GM21360 (cell line): ENCODE measurements around the gene MDP1.

Experiments used
- ATAC-seq: cut with Tn5 transposase; IDR thresholded peaks from one replicate; pipeline ENCODE4 v1.9.1; 2021; ENCODE audit warnings: mild to moderate bottlenecking, moderate library complexity; ENCODE audit not compliant: unreplicated experiment

The MDP1 gene

GRCh38 chr14:24215495-24216344 is at the start of gene MDP1:
Gene MDP1 (minus strand): TSS chr14:24216066. CDS start chr14:24215955, 111 bp downstream.
- ATAC-seq: peak; percentile 66

- ATAC-seq: no peak
Measured at GRCh38 chr14:24264298-24264697, 48.4 kb upstream of the MDP1 start.

- ATAC-seq: no peak
Measured at GRCh38 chr14:24263848-24264247, 48.0 kb upstream of the MDP1 start.

- no peak for ATAC-seq
Measured at GRCh38 chr14:24262821-24263733, 47.2 kb upstream of the MDP1 start, which contains the start of gene TGM1. Gene TGM1 (minus strand): TSS chr14:24263177. CDS start chr14:24262352, 825 bp downstream.

- ATAC-seq: no peak
Measured at GRCh38 chr14:24261969-24262327, 46.1 kb upstream of the MDP1 start.

- no peak for ATAC-seq
Measured at GRCh38 chr14:24261256-24261968, 45.5 kb upstream of the MDP1 start.

GRCh38 chr14:24260780-24261157 is 44.9 kb upstream of the MDP1 start:
- no peak for ATAC-seq

- ATAC-seq: no peak
Measured at GRCh38 chr14:24260026-24260779, 44.3 kb upstream of the MDP1 start.

GRCh38 chr14:24259282-24260025 is 43.6 kb upstream of the MDP1 start:
- no peak for ATAC-seq

- ATAC-seq: no peak
Measured at GRCh38 chr14:24258548-24259265, 42.8 kb upstream of the MDP1 start.

GRCh38 chr14:24258119-24258518 is 42.3 kb upstream of the MDP1 start:
- ATAC-seq: no peak

GRCh38 chr14:24256960-24257359 is 41.1 kb upstream of the MDP1 start:
- ATAC-seq: no peak

- ATAC-seq: no peak
Measured at GRCh38 chr14:24255931-24256711, 40.3 kb upstream of the MDP1 start.

GRCh38 chr14:24255438-24255837 is 39.6 kb upstream of the MDP1 start:
- no peak for ATAC-seq

GRCh38 chr14:24254630-24255392 is 38.9 kb upstream of the MDP1 start:
- no peak for ATAC-seq

- no peak for ATAC-seq
Measured at GRCh38 chr14:24253936-24254335, 38.1 kb upstream of the MDP1 start.

- no peak for ATAC-seq
Measured at GRCh38 chr14:24252289-24253124, 36.6 kb upstream of the MDP1 start.
